Kidney glomerular epithelial cell (primary cell): Measurements from ENCODE around the gene LILRB4.
"Not testable (repeated sequence)": the region's sequence is repeated elsewhere in the genome, so short reads cannot be mapped to it uniquely, and the experiment has no call there.

ENCODE experiments used
- DNase-seq: peaks from one replicate; lab custom pipeline; 2025; lab: John Stamatoyannopoulos, UW

Gene LILRB4

GRCh38 chr19:54694648-54695047 is 31.9 kb downstream of the LILRB4 start:
- DNase-seq: no peak

GRCh38 chr19:54696117-54696548 is 33.3 kb downstream of the LILRB4 start:
- no peak for DNase-seq

- no peak for DNase-seq
Measured at GRCh38 chr19:54696766-54697165, 34.0 kb downstream of the LILRB4 start.

GRCh38 chr19:54697716-54698115 is 34.9 kb downstream of the LILRB4 start:
- DNase-seq: not testable (repeated sequence)

- DNase-seq: no peak
Measured at GRCh38 chr19:54704928-54705327, 42.1 kb downstream of the LILRB4 start.

- DNase-seq: no peak
Measured at GRCh38 chr19:54707962-54708361, 45.2 kb downstream of the LILRB4 start.

GRCh38 chr19:54708781-54709180 is 46.0 kb downstream of the LILRB4 start:
- no peak for DNase-seq

- DNase-seq: no peak
Measured at GRCh38 chr19:54709212-54709948, 46.6 kb downstream of the LILRB4 start.

GRCh38 chr19:54709956-54710355 is 47.2 kb downstream of the LILRB4 start:
- not testable (repeated sequence) for DNase-seq
